Calu3 (cell line): ENCODE results near the gene RPS17. TPM values are rescaled to one million over a fixed set of nuclear protein-coding genes. Genes with fewer than 3 reads are reported as not detected.

ENCODE experiments used
- BruUV-seq: library from RNA; stranded (reverse); fragments of 400-500 nt; replicated peaks from 2 replicates; lab custom pipeline; 2021; lab: Mats Ljungman, UMichigan
- CTCF ChIA-PET: fragments of 300-600 bp; sonication (Branson Sonifier 250); formaldehyde crosslinking; loops from one replicate; lab custom pipeline; 2022; ENCODE audit warnings: antibody characterized with exemption; lab: Charles Lee
- DNase-seq: peaks from one replicate; pipeline ENCODE4 v3.0.0; 2022
- H3K27ac Mint-ChIP-seq: one replicate; pipeline ENCODE4 v1.8.0; 2022; ENCODE audit warnings: mixed read lengths; ENCODE audit not compliant: unreplicated experiment
- H3K27me3 Mint-ChIP-seq: one replicate; pipeline ENCODE4 v1.8.0; 2022; ENCODE audit warnings: mixed read lengths; ENCODE audit not compliant: unreplicated experiment
- H3K36me3 Mint-ChIP-seq: one replicate; pipeline ENCODE4 v1.8.0; 2022; ENCODE audit warnings: mild to moderate bottlenecking, moderate library complexity, mixed read lengths; ENCODE audit not compliant: insufficient read depth, unreplicated experiment
- H3K4me1 Mint-ChIP-seq: one replicate; pipeline ENCODE4 v1.8.0; 2022; ENCODE audit warnings: mild to moderate bottlenecking, low read depth, mixed read lengths; ENCODE audit not compliant: unreplicated experiment
- H3K4me3 Mint-ChIP-seq: one replicate; pipeline ENCODE4 v1.8.0; 2022; ENCODE audit warnings: mild to moderate bottlenecking, low read depth, moderate library complexity, mixed read lengths; ENCODE audit not compliant: unreplicated experiment
- H3K9me3 Mint-ChIP-seq: one replicate; pipeline ENCODE4 v1.8.0; 2022; ENCODE audit warnings: low read depth, mixed read lengths; ENCODE audit not compliant: unreplicated experiment
- intact Hi-C: fragments of 100-400 bp; cut with micrococcal nuclease; formaldehyde crosslinking; loops from one replicate; pipeline ENCODE4 v1.10.0; 2022; ENCODE audit not compliant: unreplicated experiment
- total RNA-seq: library from RNA; stranded (reverse); gene quantifications from 2 replicates; pipeline ENCODE4 v1.2.3, GENCODE V29; 2022
- TF ChIP-seq, protein P1 (sequence below): fragments of 200-600 bp; IDR thresholded peaks from one replicate; pipeline ENCODE4 v1.8.0; 2022; ENCODE audit warnings: antibody characterized with exemption; ENCODE audit not compliant: unreplicated experiment

Gene RPS17
- total RNA-seq, 1 experiment from 2014 or later = 1,695 TPM

DNA sequence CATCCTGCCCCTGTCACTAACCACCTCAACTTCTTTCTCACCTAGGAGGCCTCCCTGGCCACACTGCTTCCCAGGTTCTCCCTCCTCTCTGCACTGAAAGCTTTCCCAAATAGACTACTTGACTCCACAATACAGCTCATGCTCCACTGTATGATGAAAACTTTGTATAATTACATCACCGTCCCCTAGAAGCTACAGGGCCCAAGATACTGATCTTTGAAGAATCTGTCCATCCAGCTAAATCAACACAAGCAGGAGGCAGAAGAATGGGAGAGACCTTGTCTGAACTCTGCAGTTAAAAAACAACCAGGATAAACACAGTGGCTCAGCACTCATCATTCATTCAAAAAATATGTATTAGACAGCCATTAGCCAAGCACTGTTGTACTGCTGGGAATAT lies 26.4 kb upstream of the RPS17 start:
- Mint-ChIP-seq H3K9me3 (no peaks in the 10 kb centered on the region), H3K4me1 (no peaks in the 10 kb centered on the region), H3K27me3 (peaks cover 2% of the 10 kb centered on the region), H3K4me3 (no peak overlapping the region), H3K36me3 (no peaks in the 10 kb centered on the region), H3K27ac (no peak overlapping the region)
- no peak for DNase-seq
- CTCF ChIA-PET = interaction anchor here (1.6 kb wide), 1 partner anchor 11 kb away, joined by 4 read pairs; no protein-coding TSS in a partner anchor
- intact Hi-C loops = no loop called here
- TF ChIP-seq, protein P1, sequence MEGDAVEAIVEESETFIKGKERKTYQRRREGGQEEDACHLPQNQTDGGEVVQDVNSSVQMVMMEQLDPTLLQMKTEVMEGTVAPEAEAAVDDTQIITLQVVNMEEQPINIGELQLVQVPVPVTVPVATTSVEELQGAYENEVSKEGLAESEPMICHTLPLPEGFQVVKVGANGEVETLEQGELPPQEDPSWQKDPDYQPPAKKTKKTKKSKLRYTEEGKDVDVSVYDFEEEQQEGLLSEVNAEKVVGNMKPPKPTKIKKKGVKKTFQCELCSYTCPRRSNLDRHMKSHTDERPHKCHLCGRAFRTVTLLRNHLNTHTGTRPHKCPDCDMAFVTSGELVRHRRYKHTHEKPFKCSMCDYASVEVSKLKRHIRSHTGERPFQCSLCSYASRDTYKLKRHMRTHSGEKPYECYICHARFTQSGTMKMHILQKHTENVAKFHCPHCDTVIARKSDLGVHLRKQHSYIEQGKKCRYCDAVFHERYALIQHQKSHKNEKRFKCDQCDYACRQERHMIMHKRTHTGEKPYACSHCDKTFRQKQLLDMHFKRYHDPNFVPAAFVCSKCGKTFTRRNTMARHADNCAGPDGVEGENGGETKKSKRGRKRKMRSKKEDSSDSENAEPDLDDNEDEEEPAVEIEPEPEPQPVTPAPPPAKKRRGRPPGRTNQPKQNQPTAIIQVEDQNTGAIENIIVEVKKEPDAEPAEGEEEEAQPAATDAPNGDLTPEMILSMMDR = no peak
- BruUV-seq = no TSS peak

DNA sequence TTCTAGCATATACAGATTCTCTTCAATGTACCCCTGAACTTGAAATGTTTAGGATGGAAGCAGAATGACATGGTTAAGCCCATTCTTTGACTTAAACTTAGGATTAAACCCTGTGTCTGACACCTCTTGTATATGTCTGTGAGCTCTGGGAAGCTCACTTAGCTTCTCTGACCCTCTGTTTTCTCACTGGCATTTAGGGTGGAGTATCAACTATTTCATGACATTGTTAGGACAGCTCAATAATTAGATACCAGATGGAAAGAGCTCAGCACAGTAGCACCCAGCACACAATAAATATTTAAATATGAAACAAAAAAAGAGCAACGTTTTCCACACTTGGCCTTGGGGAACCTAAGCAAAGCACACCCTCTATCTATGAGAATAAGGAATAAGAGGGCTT lies 18.2 kb upstream of the RPS17 start:
- BruUV-seq = no TSS peak
- TF ChIP-seq, protein P1 = no peak
- no peak overlapping the region for H3K4me3 Mint-ChIP-seq
- no peaks in the 10 kb centered on the region for H3K9me3 Mint-ChIP-seq
- no peak overlapping the region for H3K27ac Mint-ChIP-seq
- no peaks in the 10 kb centered on the region for H3K36me3 Mint-ChIP-seq
- CTCF ChIA-PET = interaction anchor here (0.7 kb wide), 1 partner anchor 55 kb away, joined by 3 read pairs; no protein-coding TSS in a partner anchor
- intact Hi-C loops = no loop called here
- no peaks in the 10 kb centered on the region for H3K4me1 Mint-ChIP-seq
- DNase-seq = no peak
- peaks cover 12% of the 10 kb centered on the region for H3K27me3 Mint-ChIP-seq

DNA sequence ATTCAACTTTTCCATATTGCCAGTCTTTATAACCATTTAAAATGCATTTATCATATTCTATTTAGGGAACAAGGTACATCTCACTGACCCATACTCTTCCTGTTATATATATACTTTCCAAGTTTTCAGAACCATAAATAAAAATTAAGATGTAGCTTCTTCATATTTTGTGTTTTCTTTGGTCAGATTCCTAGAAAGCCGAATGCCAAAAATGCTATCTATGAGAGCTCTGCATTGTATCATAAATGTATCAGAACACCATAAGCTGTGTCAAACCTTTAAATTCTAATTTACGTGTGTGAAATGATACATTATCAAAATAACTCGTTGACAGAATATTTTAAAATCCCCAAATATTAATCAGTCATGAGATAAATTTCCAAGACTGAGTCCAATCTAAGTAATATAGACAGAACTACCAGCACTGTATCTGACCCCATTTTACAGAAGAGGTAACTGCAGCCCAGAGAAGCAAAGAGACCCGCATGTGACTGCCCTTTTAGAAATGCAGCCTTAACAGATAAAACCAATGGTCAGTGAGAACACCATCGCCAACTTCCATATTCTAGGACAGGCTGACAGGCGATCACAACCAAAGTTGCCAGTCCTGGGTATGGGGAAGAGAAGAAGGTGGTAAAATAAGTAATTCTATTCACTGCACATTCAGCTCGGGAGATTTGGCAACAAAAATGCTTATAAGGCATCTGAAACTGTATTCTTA lies 16.2 kb upstream of the RPS17 start:
- H3K4me3 Mint-ChIP-seq = no peak overlapping the region
- H3K9me3 Mint-ChIP-seq = no peaks in the 10 kb centered on the region
- no peaks in the 10 kb centered on the region for H3K36me3 Mint-ChIP-seq
- peaks cover 24% of the 10 kb centered on the region for H3K27me3 Mint-ChIP-seq
- no peak for DNase-seq
- BruUV-seq = no TSS peak
- intact Hi-C loops = no loop called here
- CTCF ChIA-PET = interaction anchor here (0.6 kb wide), 1 partner anchor 396 kb away, joined by 3 read pairs; no protein-coding TSS in a partner anchor
- no peaks in the 10 kb centered on the region for H3K4me1 Mint-ChIP-seq
- TF ChIP-seq, protein P1 = no peak
- no peak overlapping the region for H3K27ac Mint-ChIP-seq

DNA sequence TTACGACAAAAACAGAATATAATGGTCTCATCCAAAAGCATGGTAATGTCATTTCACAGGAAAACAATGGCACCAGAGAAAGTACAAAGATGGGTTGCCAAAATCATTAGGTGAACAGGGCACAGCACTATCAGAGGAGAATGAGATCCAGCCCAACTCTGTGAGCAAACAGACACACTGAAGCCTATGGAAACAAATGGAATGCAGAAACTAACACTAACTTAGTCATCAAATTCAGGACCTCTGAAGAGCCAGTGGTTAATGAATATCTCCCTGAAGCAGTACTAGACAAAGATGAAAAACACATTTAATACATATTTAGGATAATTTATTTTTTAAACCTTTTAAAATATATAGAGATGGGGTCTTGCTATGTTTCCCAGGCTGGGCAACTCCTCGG lies 14.6 kb upstream of the RPS17 start:
- BruUV-seq = no TSS peak
- Mint-ChIP-seq H3K4me3 (no peak overlapping the region), H3K4me1 (no peaks in the 10 kb centered on the region), H3K36me3 (no peaks in the 10 kb centered on the region), H3K27me3 (peaks cover 32% of the 10 kb centered on the region), H3K9me3 (no peaks in the 10 kb centered on the region), H3K27ac (no peak overlapping the region)
- intact Hi-C loops = no loop called here
- no peak for DNase-seq
- TF ChIP-seq, protein P1 = no peak
- CTCF ChIA-PET = no interaction called here
